Measurements from ENCODE around the gene BIRC2. TPM values are rescaled to one million over a fixed set of nuclear protein-coding genes. Genes with fewer than 3 reads are reported as not detected.

The BIRC2 gene
- total and polyA plus RNA-seq, 2 of the 4 experiments (the other 2 are of a cell fraction), result 48.0 to 204 TPM

- peak overlapping the region; percentile 2 for H2AK9ac ChIP-seq (replicated peaks; ENCODE audit: low read depth, low read length, poor library complexity)
- no peak overlapping the region for H3K18ac ChIP-seq (ENCODE audit: low read depth, low read length)
- no peaks in the 10 kb centered on the region for H3K9me1 ChIP-seq (ENCODE audit: insufficient read depth, low read length)
- no peak overlapping the region for H2AFZ ChIP-seq (replicated peaks; ENCODE audit: low read length, poor library complexity)
- ChIA-PET CTCF (no interaction called here), POLR2A (ENCODE audit: unreplicated experiment) (no interaction called here)
- DNase-seq (no peak), ATAC-seq (ENCODE audit: low read depth) (no peak)
- peak overlapping the region in 1 of 2 experiments; percentile 26; a peak in 1 of 4 replicates for H4K8ac ChIP-seq (ENCODE audit: low read depth in 2 of 2, low read length in 2 of 2)
- H3K23ac ChIP-seq (ENCODE audit: low read depth, low read length), result no peak overlapping the region; the same call in 1 of the 2 replicates
- H3K9me3 ChIP-seq (ENCODE audit: control insufficient read depth, insufficient read depth, low read length), result no peaks in the 10 kb centered on the region
- H3K9ac ChIP-seq (ENCODE audit: low read depth, low read length), result no peak overlapping the region
- in situ Hi-C loops (cut with MboI; ENCODE audit: low sequenced_read_pairs) (loop anchor here (25.0 kb wide), 1 partner anchor 97 kb away; no protein-coding TSS in a partner anchor), dilution Hi-C loops (cut with HindIII; ENCODE audit: low sequenced_read_pairs, unreplicated experiment) (no loop called here), intact Hi-C loops (cut with micrococcal nuclease) (no loop called here)
- no peak overlapping the region for H3K4ac ChIP-seq (ENCODE audit: low read depth, low read length)
- H4K91ac ChIP-seq (ENCODE audit: insufficient read depth, low read depth, low read length), result no peak overlapping the region
- no TSS peak for BruUV-seq (replicated peaks)
- no peak overlapping the region for H3K27ac ChIP-seq (ENCODE audit: insufficient read depth, low read length)
- 91% methylated on average over 6 of the region's 15 CpGs; no CpG with 5 or more reads in 1 of the 2 experiments for WGBS, 2 experiments (ENCODE audit: extremely low coverage in 2 of 2, insufficient read length in 1 of 2)
- no peak overlapping the region for H3K14ac ChIP-seq (replicated peaks; ENCODE audit: low read depth, low read length)
- H3K36me3 ChIP-seq (ENCODE audit: control insufficient read depth, insufficient read depth, low read length), result peaks cover 32% of the 10 kb centered on the region
- H2BK5ac ChIP-seq (ENCODE audit: low read depth, low read length, poor library complexity, severe bottlenecking), result no peak overlapping the region
- H3K27me3 ChIP-seq (ENCODE audit: control insufficient read depth, insufficient read depth, low read length), result no peaks in the 10 kb centered on the region
- no peak overlapping the region for H4K5ac ChIP-seq (ENCODE audit: low read depth, low read length)
- 0 out of 2 replicates have a peak, but pooled peaks cover 3% of the 10 kb centered on the region for H4K20me1 ChIP-seq (ENCODE audit: insufficient read depth, low read length)
- H3K4me3 ChIP-seq (ENCODE audit: insufficient read depth, low read depth, low read length), result no peak overlapping the region
- no peak overlapping the region for H2AK5ac ChIP-seq (ENCODE audit: low read depth, low read length)
- no peak overlapping the region for H2BK20ac ChIP-seq (ENCODE audit: low read depth, low read length)
- no peak overlapping the region for H3K56ac ChIP-seq (ENCODE audit: extremely low read depth, insufficient read depth, low read length)
- no peak overlapping the region for H2BK15ac ChIP-seq (ENCODE audit: low read depth, low read length)
- no peak overlapping the region for H3K4me2 ChIP-seq (ENCODE audit: low read depth, low read length)
- no peak overlapping the region for H2BK120ac ChIP-seq (ENCODE audit: low read depth, low read length)
- H3K4me1 ChIP-seq (ENCODE audit: control insufficient read depth, insufficient read depth, low read length), result no peaks in the 10 kb centered on the region
- TF ChIP-seq POLR2A (IDR thresholded peaks at IDR 0.05; ENCODE audit: low read depth, low read length), result no peak
- TF ChIP-seq MAZ (IDR thresholded peaks at IDR 0.05; ENCODE audit: borderline replicate concordance, low read depth, low read length), result no peak
- TF ChIP-seq RCOR1 (IDR thresholded peaks at IDR 0.05; ENCODE audit: insufficient replicate concordance, low read length), result no peak
- no peak for TF ChIP-seq RFX5 (IDR thresholded peaks at IDR 0.05; ENCODE audit: low read depth, low read length)
- no peak for TF ChIP-seq ELK1 (IDR thresholded peaks at IDR 0.05; ENCODE audit: borderline replicate concordance, low read depth, low read length)
- H3K79me1 ChIP-seq (ENCODE audit: low read depth in 1 of 2, low read length in 2 of 2), result peaks cover 23 to 51% of the 10 kb centered on the region in 2 experiments
Observed at GRCh38 chr11:102384419-102385079, 37.5 kb downstream of the BIRC2 start.
